H9 (cell line): ENCODE data around the gene DPCD. TPM values are rescaled to one million over a fixed set of nuclear protein-coding genes. Genes with fewer than 3 reads are reported as not detected.

Experiments used
- DNase-seq: peaks from one replicate; pipeline ENCODE4 v3.0.0-alpha.2; 2017
- H2AFZ ChIP-seq: one replicate; pipeline ENCODE4 v1.6.1; 2013; ENCODE audit warnings: mild to moderate bottlenecking, low read length, control low read depth, moderate library complexity
- H2AK5ac ChIP-seq: 2 replicates; pipeline ENCODE4 v1.6.1; 2013; ENCODE audit warnings: low read length, control low read depth, mixed read lengths; ENCODE audit not compliant: insufficient read length
- H2BK120ac ChIP-seq: one replicate; pipeline ENCODE4 v1.6.1; 2013; ENCODE audit warnings: low read depth, mild to moderate bottlenecking, low read length, control low read depth, inconsistent platforms; ENCODE audit not compliant: poor library complexity, severe bottlenecking
- H2BK12ac ChIP-seq: 2 replicates; pipeline ENCODE4 v1.6.1; 2013; ENCODE audit warnings: low read length, control low read depth, mixed read lengths, low read depth; ENCODE audit not compliant: insufficient read length
- H2BK15ac ChIP-seq: 2 replicates; pipeline ENCODE4 v1.6.1; 2013; ENCODE audit warnings: low read depth, low read length, control low read depth
- H2BK20ac ChIP-seq: one replicate; pipeline ENCODE4 v1.6.1; 2013; ENCODE audit warnings: low read depth, mild to moderate bottlenecking, low read length, control low read depth, inconsistent platforms; ENCODE audit not compliant: poor library complexity, severe bottlenecking
- H2BK5ac ChIP-seq: 2 replicates; pipeline ENCODE4 v1.6.1; 2013; ENCODE audit warnings: low read length, control low read depth, mixed read lengths; ENCODE audit not compliant: insufficient read length
- H3K14ac ChIP-seq: 2 replicates; pipeline ENCODE4 v1.6.1; 2013; ENCODE audit warnings: low read length, control low read depth; ENCODE audit not compliant: insufficient read depth
- H3K18ac ChIP-seq: 2 replicates; pipeline ENCODE4 v1.6.1; 2013; ENCODE audit warnings: low read depth, mild to moderate bottlenecking, mixed read lengths, low read length, control low read depth; ENCODE audit not compliant: insufficient read length
- H3K23ac ChIP-seq: 2 replicates; pipeline ENCODE4 v1.6.1; 2013; ENCODE audit warnings: low read length, control low read depth, mixed read lengths, low read depth; ENCODE audit not compliant: insufficient read length
- H3K23me2 ChIP-seq: 2 replicates; pipeline ENCODE4 v1.6.1; 2013; ENCODE audit warnings: low read depth, mild to moderate bottlenecking, mixed read lengths, low read length, control low read depth; ENCODE audit not compliant: insufficient read length, poor library complexity, severe bottlenecking
- H3K27ac ChIP-seq: 2 replicates; pipeline ENCODE4 v1.5.1; 2013; ENCODE audit warnings: low read length, control low read depth, mixed read lengths, low read depth; ENCODE audit not compliant: insufficient read length
- H3K27me3 ChIP-seq: 2 replicates; pipeline ENCODE4 v1.6.1; 2013; ENCODE audit warnings: low read length, control low read depth, inconsistent platforms; ENCODE audit not compliant: insufficient read depth
- H3K4ac ChIP-seq: 2 replicates; pipeline ENCODE4 v1.6.1; 2013; ENCODE audit warnings: low read depth, mild to moderate bottlenecking, control low read depth, inconsistent platforms, low read length, moderate library complexity
- H3K4me1 ChIP-seq: 2 replicates; pipeline ENCODE4 v1.6.1; 2013; ENCODE audit warnings: low read length, control low read depth, inconsistent platforms; ENCODE audit not compliant: insufficient read depth
- H3K4me2 ChIP-seq: 2 replicates; pipeline ENCODE4 v1.6.1; 2013; ENCODE audit warnings: low read length, control low read depth, mixed read lengths; ENCODE audit not compliant: insufficient read length, insufficient read depth
- H3K56ac ChIP-seq: 2 replicates; pipeline ENCODE4 v1.6.1; 2013; ENCODE audit warnings: low read depth, mild to moderate bottlenecking, mixed read lengths, low read length, control low read depth; ENCODE audit not compliant: insufficient read length
- H3K79me1 ChIP-seq: 2 replicates; pipeline ENCODE4 v1.6.1; 2013; ENCODE audit warnings: low read depth, mild to moderate bottlenecking, moderate library complexity, low read length, control low read depth, inconsistent platforms; ENCODE audit not compliant: insufficient read depth, poor library complexity, severe bottlenecking
- H3K79me2 ChIP-seq: 2 replicates; pipeline ENCODE4 v1.6.1; 2013; ENCODE audit warnings: low read length, control low read depth, inconsistent platforms; ENCODE audit not compliant: insufficient read depth
- H3K9ac ChIP-seq: 2 replicates; pipeline ENCODE4 v1.6.1; 2013; ENCODE audit warnings: low read length, control low read depth, mixed read lengths; ENCODE audit not compliant: insufficient read length; ENCODE audit errors: extremely low read depth
- H3K9me3 ChIP-seq: one replicate; pipeline ENCODE4 v1.6.1; 2013; ENCODE audit warnings: low read depth, low read length, inconsistent platforms; ENCODE audit not compliant: control insufficient read depth
- H3T11ph ChIP-seq: one replicate; pipeline ENCODE4 v1.6.1; 2013; ENCODE audit warnings: mild to moderate bottlenecking, low read length, control low read depth, inconsistent platforms
- H4K20me1 ChIP-seq: one replicate; pipeline ENCODE4 v1.6.1; 2013; ENCODE audit not compliant: control insufficient read depth, insufficient read length, insufficient read depth
- H4K5ac ChIP-seq: 2 replicates; pipeline ENCODE4 v1.6.1; 2013; ENCODE audit warnings: low read depth, mild to moderate bottlenecking, mixed read lengths, low read length, control low read depth; ENCODE audit not compliant: insufficient read length
- H4K8ac ChIP-seq: replicated peaks from 2 replicates; pipeline ENCODE4 v1.6.1; 2013; ENCODE audit warnings: low read length, control low read depth, mixed read lengths, low read depth; ENCODE audit not compliant: insufficient read length
- H4K91ac ChIP-seq: 2 replicates; pipeline ENCODE4 v1.6.1; 2013; ENCODE audit warnings: low read depth, mild to moderate bottlenecking, moderate library complexity, mixed read lengths, low read length, control low read depth; ENCODE audit not compliant: insufficient read length
- H3K27ac Mint-ChIP-seq, 3 experiments: 2 replicates in 2 of 3; 3 replicates in 1 of 3; pipeline ENCODE4 v1.8.0; 2020 to 2021; ENCODE audit warnings: mixed read lengths in 3 of 3, mild to moderate bottlenecking in 1 of 3, moderate library complexity in 1 of 3
- H3K27me3 Mint-ChIP-seq: 2 replicates; pipeline ENCODE4 v1.8.0; 2021; ENCODE audit warnings: low read depth, mild to moderate bottlenecking, moderate library complexity, mixed read lengths
- H3K36me3 Mint-ChIP-seq, 3 experiments: 2 replicates in 2 of 3; 3 replicates in 1 of 3; pipeline ENCODE4 v1.8.0; 2020 to 2021; ENCODE audit warnings: low read depth in 3 of 3, mixed read lengths in 3 of 3; ENCODE audit not compliant: insufficient read depth in 1 of 3
- H3K4me1 Mint-ChIP-seq, 2 experiments: 2 replicates each; pipeline ENCODE4 v1.8.0; 2020; ENCODE audit warnings: mixed read lengths in 2 of 2
- H3K4me3 Mint-ChIP-seq, 2 experiments: 2 replicates in 1 of 2; 3 replicates in 1 of 2; pipeline ENCODE4 v1.8.0; 2020 to 2021; ENCODE audit warnings: mild to moderate bottlenecking in 2 of 2, mixed read lengths in 2 of 2, moderate library complexity in 1 of 2
- H3K9me3 Mint-ChIP-seq, 2 experiments: 2 replicates in 1 of 2; 3 replicates in 1 of 2; pipeline ENCODE4 v1.8.0; 2020; ENCODE audit warnings: mild to moderate bottlenecking in 2 of 2, mixed read lengths in 2 of 2, moderate library complexity in 1 of 2
- WGBS: extraction: QIAGEN DNeasy Blood & Tissue Kit; methylation state at CpG from one replicate; pipeline ENCODE4 v1.1.7; 2013; ENCODE audit warnings: missing lambda C conversion rate, low lambda C conversion rate, mixed read lengths; ENCODE audit not compliant: insufficient read length; ENCODE audit errors: extremely low coverage; 5-methylcytosine and 5-hydroxymethylcytosine counted together
- total RNA-seq: library from RNA; stranded (reverse); gene quantifications from 2 replicates; pipeline ENCODE4 v1.2.1, GENCODE V29; 2021
- TF ChIP-seq, protein P1 (sequence below): fragments of 200-600 bp; sonication (generic); conservative IDR thresholded peaks from 3 replicates; pipeline ENCODE4 v1.8.0; 2021; ENCODE audit warnings: antibody characterized with exemption, mild to moderate bottlenecking

DPCD gene
- total RNA-seq, 1 experiment from 2014 or later = 21.8 TPM

DNA sequence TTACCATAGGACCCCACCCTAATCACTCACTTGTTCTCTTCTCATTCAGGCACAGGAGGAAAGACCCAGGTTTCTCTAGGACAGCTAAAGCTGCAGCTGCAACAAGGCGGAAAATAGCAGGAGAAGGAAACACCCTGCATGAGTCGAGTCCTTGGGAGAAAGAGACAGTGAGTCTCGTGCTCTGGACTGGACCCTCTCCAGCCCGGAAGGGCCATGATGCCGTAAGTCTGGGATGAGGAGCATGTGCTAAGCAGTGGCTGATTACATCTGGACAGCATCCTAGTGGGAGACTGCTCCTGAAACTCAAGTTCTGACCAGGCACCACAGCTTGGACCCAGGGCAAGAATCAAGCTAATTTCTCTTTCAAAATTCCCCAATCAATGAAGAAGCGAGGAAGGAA is 67.4 kb downstream of the DPCD start:
- Histone ChIP-seq H3K4ac (no peak overlapping the region), H2BK5ac (no peak overlapping the region), H3K4me2 (no peak overlapping the region), H3K9me3 (no peaks in the 10 kb centered on the region), H4K8ac (no peak overlapping the region), H3K56ac (no peak overlapping the region), H3K9ac (no peak overlapping the region), H3K79me2 (no peaks in the 10 kb centered on the region), H3K23ac (no peak overlapping the region), H3K27ac (no peak overlapping the region), H3K79me1 (no peaks in the 10 kb centered on the region), H2AK5ac (no peak overlapping the region), H4K20me1 (no peaks in the 10 kb centered on the region), H3K27me3 (no peaks in the 10 kb centered on the region), H2BK12ac (no peak overlapping the region), H4K91ac (no peak overlapping the region), H3T11ph (no peak overlapping the region), H3K18ac (no peak overlapping the region), H2BK15ac (no peak overlapping the region), H3K4me1 (peaks cover 2% of the 10 kb centered on the region; the same call in 1 of the 2 replicates), H2AFZ (no peak overlapping the region), H2BK120ac (no peak overlapping the region), H3K23me2 (no peaks in the 10 kb centered on the region), H2BK20ac (no peak overlapping the region), H3K14ac (no peak overlapping the region), H4K5ac (no peak overlapping the region)
- no CpG with 5 or more reads among the region's 6 CpGs for WGBS
- Mint-ChIP-seq H3K9me3 (no peaks in the 10 kb centered on the region), H3K4me3 (no peak overlapping the region), H3K4me1 (peaks cover 13 to 24% of the 10 kb centered on the region in 2 experiments), H3K27ac (0 out of 7 replicates have a peak overlapping the region, but pooled peaks of 1 of the 3 experiments have one; percentile 25), H3K27me3 (no peaks in the 10 kb centered on the region), H3K36me3 (peaks cover 2 to 26% (median 18%) of the 10 kb centered on the region in 3 experiments; a peak in 6 of 7 replicates)
- TF ChIP-seq, protein P1, sequence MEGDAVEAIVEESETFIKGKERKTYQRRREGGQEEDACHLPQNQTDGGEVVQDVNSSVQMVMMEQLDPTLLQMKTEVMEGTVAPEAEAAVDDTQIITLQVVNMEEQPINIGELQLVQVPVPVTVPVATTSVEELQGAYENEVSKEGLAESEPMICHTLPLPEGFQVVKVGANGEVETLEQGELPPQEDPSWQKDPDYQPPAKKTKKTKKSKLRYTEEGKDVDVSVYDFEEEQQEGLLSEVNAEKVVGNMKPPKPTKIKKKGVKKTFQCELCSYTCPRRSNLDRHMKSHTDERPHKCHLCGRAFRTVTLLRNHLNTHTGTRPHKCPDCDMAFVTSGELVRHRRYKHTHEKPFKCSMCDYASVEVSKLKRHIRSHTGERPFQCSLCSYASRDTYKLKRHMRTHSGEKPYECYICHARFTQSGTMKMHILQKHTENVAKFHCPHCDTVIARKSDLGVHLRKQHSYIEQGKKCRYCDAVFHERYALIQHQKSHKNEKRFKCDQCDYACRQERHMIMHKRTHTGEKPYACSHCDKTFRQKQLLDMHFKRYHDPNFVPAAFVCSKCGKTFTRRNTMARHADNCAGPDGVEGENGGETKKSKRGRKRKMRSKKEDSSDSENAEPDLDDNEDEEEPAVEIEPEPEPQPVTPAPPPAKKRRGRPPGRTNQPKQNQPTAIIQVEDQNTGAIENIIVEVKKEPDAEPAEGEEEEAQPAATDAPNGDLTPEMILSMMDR = no peak
- DNase-seq = no peak
